Measurements from ENCODE around the gene RAMACL. TPM values are rescaled to one million over a fixed set of nuclear protein-coding genes. Genes with fewer than 3 reads are reported as not detected.

The RAMACL gene
- total RNA-seq, 1 experiment from 2014 or later = 0.15 TPM

DNA sequence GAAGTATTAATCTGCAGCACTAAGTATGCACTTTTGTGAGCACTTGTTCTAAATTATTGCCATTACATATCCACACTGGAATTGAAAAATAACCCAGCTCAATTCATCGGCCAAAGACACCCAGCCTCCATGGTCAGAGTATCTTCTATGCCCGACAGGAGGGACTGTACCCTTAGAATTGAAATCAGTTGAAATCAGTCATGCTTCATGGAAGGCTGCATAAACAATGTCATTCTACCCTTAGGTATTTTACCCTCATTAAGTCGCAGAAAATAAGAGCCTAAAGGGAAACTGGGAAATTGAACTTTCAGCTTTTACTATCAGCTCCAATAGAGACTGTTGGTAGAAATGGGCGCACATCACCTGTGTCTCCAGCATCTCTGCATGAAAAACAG, 2.9 kb upstream of the RAMACL start:
- Histone ChIP-seq H3K4me2 (ENCODE audit: low read length) (peak overlapping the region; percentile 37; the same call in 1 of the 2 replicates), H3K27me3 (ENCODE audit: insufficient read depth, low read length) (no peaks in the 10 kb centered on the region), H3K4me3 (replicated peaks in 1 of 2; ENCODE audit: low read depth in 1 of 2, low read length in 2 of 2) (no peak overlapping the region), H3K9ac (ENCODE audit: low read length) (no peak overlapping the region), H3K36me3 (ENCODE audit: control insufficient read depth in 1 of 2, insufficient read depth in 2 of 2, low read length in 2 of 2) (no peaks in the 10 kb centered on the region), H3K79me2 (ENCODE audit: insufficient read depth, low read length) (no peaks in the 10 kb centered on the region), H3K4me1 (ENCODE audit: control insufficient read depth in 1 of 2, insufficient read depth in 2 of 2, low read length in 2 of 2) (peaks cover 0 to 10% of the 10 kb centered on the region in 2 experiments; a peak in 2 of 4 replicates), H3K27ac (ENCODE audit: low read depth, low read length) (no peak overlapping the region), H2AFZ (ENCODE audit: low read depth, low read length, poor library complexity, severe bottlenecking) (no peak overlapping the region), H3K9me3 (ENCODE audit: control insufficient read depth in 1 of 2, insufficient read depth in 1 of 2, low read depth in 1 of 2, low read length in 2 of 2) (no peaks in the 10 kb centered on the region), H3K9me2 (ENCODE audit: insufficient read depth) (no peaks in the 10 kb centered on the region), H4K20me1 (ENCODE audit: insufficient read depth) (no peaks in the 10 kb centered on the region)
- no peak for ATAC-seq
- no TSS peak for BruUV-seq (replicated peaks)
- ChIA-PET RAD21 (ENCODE audit: low non-redundant PET in 1 of 2, low total read pairs in 2 of 2, uncharacterized antibody in 2 of 2, unreplicated experiment in 2 of 2) (no interaction called here), CTCF (no interaction called here), POLR2A (no interaction called here)
- intact Hi-C loops (cut with micrococcal nuclease) = no loop called here
- no peak for DNase-seq (ENCODE audit: low read depth, low spot score)
- TF ChIP-seq FOSL1 (IDR thresholded peaks at IDR 0.05; ENCODE audit: low read depth) (no peak), SRF (IDR thresholded peaks at IDR 0.05; ENCODE audit: low read depth) (no peak), RAD21 (IDR thresholded peaks at IDR 0.05; ENCODE audit: low read depth) (no peak), YY1 (IDR thresholded peaks at IDR 0.05; ENCODE audit: extremely low read depth, insufficient replicate concordance, low read depth, low read length) (no peak), JUND (IDR thresholded peaks at IDR 0.05) (no peak), ZNF274 (IDR thresholded peaks at IDR 0.05; ENCODE audit: low read depth, low read length) (no peak), ZBTB33 (IDR thresholded peaks at IDR 0.05; ENCODE audit: extremely low read depth, insufficient replicate concordance, low read length) (no peak)
- TF ChIP-seq, protein P1, sequence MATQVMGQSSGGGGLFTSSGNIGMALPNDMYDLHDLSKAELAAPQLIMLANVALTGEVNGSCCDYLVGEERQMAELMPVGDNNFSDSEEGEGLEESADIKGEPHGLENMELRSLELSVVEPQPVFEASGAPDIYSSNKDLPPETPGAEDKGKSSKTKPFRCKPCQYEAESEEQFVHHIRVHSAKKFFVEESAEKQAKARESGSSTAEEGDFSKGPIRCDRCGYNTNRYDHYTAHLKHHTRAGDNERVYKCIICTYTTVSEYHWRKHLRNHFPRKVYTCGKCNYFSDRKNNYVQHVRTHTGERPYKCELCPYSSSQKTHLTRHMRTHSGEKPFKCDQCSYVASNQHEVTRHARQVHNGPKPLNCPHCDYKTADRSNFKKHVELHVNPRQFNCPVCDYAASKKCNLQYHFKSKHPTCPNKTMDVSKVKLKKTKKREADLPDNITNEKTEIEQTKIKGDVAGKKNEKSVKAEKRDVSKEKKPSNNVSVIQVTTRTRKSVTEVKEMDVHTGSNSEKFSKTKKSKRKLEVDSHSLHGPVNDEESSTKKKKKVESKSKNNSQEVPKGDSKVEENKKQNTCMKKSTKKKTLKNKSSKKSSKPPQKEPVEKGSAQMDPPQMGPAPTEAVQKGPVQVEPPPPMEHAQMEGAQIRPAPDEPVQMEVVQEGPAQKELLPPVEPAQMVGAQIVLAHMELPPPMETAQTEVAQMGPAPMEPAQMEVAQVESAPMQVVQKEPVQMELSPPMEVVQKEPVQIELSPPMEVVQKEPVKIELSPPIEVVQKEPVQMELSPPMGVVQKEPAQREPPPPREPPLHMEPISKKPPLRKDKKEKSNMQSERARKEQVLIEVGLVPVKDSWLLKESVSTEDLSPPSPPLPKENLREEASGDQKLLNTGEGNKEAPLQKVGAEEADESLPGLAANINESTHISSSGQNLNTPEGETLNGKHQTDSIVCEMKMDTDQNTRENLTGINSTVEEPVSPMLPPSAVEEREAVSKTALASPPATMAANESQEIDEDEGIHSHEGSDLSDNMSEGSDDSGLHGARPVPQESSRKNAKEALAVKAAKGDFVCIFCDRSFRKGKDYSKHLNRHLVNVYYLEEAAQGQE (IDR thresholded peaks at IDR 0.05; ENCODE audit: low read depth) = no peak
- TF ChIP-seq, protein P2, sequence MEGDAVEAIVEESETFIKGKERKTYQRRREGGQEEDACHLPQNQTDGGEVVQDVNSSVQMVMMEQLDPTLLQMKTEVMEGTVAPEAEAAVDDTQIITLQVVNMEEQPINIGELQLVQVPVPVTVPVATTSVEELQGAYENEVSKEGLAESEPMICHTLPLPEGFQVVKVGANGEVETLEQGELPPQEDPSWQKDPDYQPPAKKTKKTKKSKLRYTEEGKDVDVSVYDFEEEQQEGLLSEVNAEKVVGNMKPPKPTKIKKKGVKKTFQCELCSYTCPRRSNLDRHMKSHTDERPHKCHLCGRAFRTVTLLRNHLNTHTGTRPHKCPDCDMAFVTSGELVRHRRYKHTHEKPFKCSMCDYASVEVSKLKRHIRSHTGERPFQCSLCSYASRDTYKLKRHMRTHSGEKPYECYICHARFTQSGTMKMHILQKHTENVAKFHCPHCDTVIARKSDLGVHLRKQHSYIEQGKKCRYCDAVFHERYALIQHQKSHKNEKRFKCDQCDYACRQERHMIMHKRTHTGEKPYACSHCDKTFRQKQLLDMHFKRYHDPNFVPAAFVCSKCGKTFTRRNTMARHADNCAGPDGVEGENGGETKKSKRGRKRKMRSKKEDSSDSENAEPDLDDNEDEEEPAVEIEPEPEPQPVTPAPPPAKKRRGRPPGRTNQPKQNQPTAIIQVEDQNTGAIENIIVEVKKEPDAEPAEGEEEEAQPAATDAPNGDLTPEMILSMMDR (IDR thresholded peaks at IDR 0.05 in 2 of 3, conservative IDR thresholded peaks at IDR 0.05 in 1 of 3; ENCODE audit: borderline replicate concordance in 1 of 3, insufficient read depth in 1 of 3, low read depth in 2 of 3, low read length in 2 of 3) = no peak

Data from HCT116 (cell line).